ENCODE measurements around the gene LYPD5. TPM values are rescaled to one million over a fixed set of nuclear protein-coding genes. Genes with fewer than 3 reads are reported as not detected.

The LYPD5 gene
- total RNA-seq, 6 experiments from 2014 or later, result 0.80 to 0.87 TPM; not detected in 4

GRCh38 chr19:43798546-43799409, 3.5 kb downstream of the LYPD5 start:
- Histone ChIP-seq H3K9me3 (no peaks in the 10 kb centered on the region), H3K27me3 (no peaks in the 10 kb centered on the region), H3K4me1 (peaks cover 0 to 4% (median 0%) of the 10 kb centered on the region in 4 donors), H3K27ac (no peak overlapping the region), H3K36me3 (no peaks in the 10 kb centered on the region), H3K4me3 (peak overlapping the region; percentile 31 to 42 (median 31))
- ATAC-seq, result peak; percentile 18 to 58 (median 48)
- no peak for DNase-seq
- intact Hi-C loops (cut with DNase I), result no loop called here
- TF ChIP-seq POLR2A (IDR thresholded peaks at IDR 0.05) (no peak), CTCF (IDR thresholded peaks at IDR 0.05) (no peak)
- WGBS (ENCODE audit: insufficient coverage, low coverage, low lambda C conversion rate, missing lambda C conversion rate), result 21% methylated on average over 21 of the region's 70 CpGs

- H3K4me3 ChIP-seq, result peak overlapping the region in 2 of 3 donors; percentile 31
- DNase-seq, result no peak
- H3K4me1 ChIP-seq, result peaks cover 0 to 4% (median 0%) of the 10 kb centered on the region in 4 donors
- H3K9me3 ChIP-seq, result no peaks in the 10 kb centered on the region
- no peaks in the 10 kb centered on the region for H3K36me3 ChIP-seq
- TF ChIP-seq CTCF (IDR thresholded peaks at IDR 0.05) (no peak), POLR2A (IDR thresholded peaks at IDR 0.05) (no peak)
- no peak overlapping the region for H3K27ac ChIP-seq
- no CpG with 5 or more reads among the region's 5 CpGs for WGBS (ENCODE audit: insufficient coverage, low coverage, low lambda C conversion rate, missing lambda C conversion rate)
- intact Hi-C loops (cut with DNase I), result no loop called here
- no peak for ATAC-seq
- no peaks in the 10 kb centered on the region for H3K27me3 ChIP-seq
Observed at GRCh38 chr19:43798026-43798545, 4.2 kb downstream of the LYPD5 start.

- Histone ChIP-seq H3K4me1 (peaks cover 0 to 4% (median 0%) of the 10 kb centered on the region in 4 donors), H3K9me3 (no peaks in the 10 kb centered on the region), H3K4me3 (no peak overlapping the region), H3K36me3 (no peaks in the 10 kb centered on the region), H3K27me3 (no peaks in the 10 kb centered on the region), H3K27ac (no peak overlapping the region)
- 74% methylated on average over 4 of the region's 7 CpGs for WGBS (ENCODE audit: insufficient coverage, low coverage, low lambda C conversion rate, missing lambda C conversion rate)
- ATAC-seq (no peak), DNase-seq (no peak)
- no peak for TF ChIP-seq CTCF (IDR thresholded peaks at IDR 0.05)
- TF ChIP-seq POLR2A (IDR thresholded peaks at IDR 0.05), result no peak
- intact Hi-C loops (cut with DNase I), result no loop called here
Observed at GRCh38 chr19:43797556-43797955, 4.7 kb downstream of the LYPD5 start.

GRCh38 chr19:43797118-43797517, 5.1 kb downstream of the LYPD5 start:
- no peak for DNase-seq
- 17% methylated on average over 2 of the region's 6 CpGs for WGBS (ENCODE audit: insufficient coverage, low coverage, low lambda C conversion rate, missing lambda C conversion rate)
- intact Hi-C loops (cut with DNase I), result no loop called here

More at GRCh38 chr19:43797118-43797517, 5.1 kb downstream of the LYPD5 start:
- Histone ChIP-seq H3K4me1 (peaks cover 0 to 4% (median 0%) of the 10 kb centered on the region in 4 donors), H3K27me3 (no peaks in the 10 kb centered on the region), H3K9me3 (no peaks in the 10 kb centered on the region), H3K4me3 (no peak overlapping the region), H3K27ac (no peak overlapping the region), H3K36me3 (no peaks in the 10 kb centered on the region)
- no peak for TF ChIP-seq POLR2A (IDR thresholded peaks at IDR 0.05)
- TF ChIP-seq CTCF (IDR thresholded peaks at IDR 0.05), result no peak
- no peak for ATAC-seq

All from right lobe of liver (tissue), 6 donors.